ENCODE data around the gene MSI2.

The MSI2 gene

DNA sequence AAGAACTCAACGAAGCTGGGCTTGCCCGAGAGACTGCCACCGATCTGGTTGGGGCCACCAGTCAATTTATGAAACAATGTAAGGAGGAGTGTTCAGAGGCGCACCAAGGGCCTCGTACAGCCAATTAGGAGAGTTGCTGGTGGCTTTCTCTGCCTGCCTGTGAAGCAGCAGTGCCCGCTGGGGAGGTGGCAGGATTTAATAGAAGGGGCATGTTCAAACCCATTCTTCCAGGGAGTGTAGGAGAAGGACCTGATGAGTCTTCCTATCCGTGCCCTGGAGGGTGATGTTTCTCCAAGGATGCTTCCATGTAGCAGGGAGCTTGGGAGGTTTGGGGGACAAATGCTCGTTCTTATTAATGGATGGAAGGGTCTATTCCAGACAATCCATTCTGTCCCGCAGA is 310.4 kb downstream of the MSI2 start:
- no peak overlapping the region for H3K4me3 ChIP-seq (ENCODE audit: low read depth, low read length)
- no peak for DNase-seq (ENCODE audit: low read depth)
- no peak for TF ChIP-seq CTCF (IDR thresholded peaks at IDR 0.05; ENCODE audit: control insufficient read depth, extremely low read depth, insufficient read depth)

GRCh38 chr17:57567251-57567650 is 310.9 kb downstream of the MSI2 start:
- no peak for DNase-seq (ENCODE audit: low read depth)
- H3K4me3 ChIP-seq (ENCODE audit: low read depth, low read length), result no peak overlapping the region
- no peak for TF ChIP-seq CTCF (IDR thresholded peaks at IDR 0.05; ENCODE audit: control insufficient read depth, extremely low read depth, insufficient read depth)

- H3K4me3 ChIP-seq (ENCODE audit: low read depth, low read length), result no peak overlapping the region
- DNase-seq (ENCODE audit: low read depth), result no peak
- no peak for TF ChIP-seq CTCF (IDR thresholded peaks at IDR 0.05; ENCODE audit: control insufficient read depth, extremely low read depth, insufficient read depth)
Observed at GRCh38 chr17:57568340-57568739, 312.0 kb downstream of the MSI2 start.

DNA sequence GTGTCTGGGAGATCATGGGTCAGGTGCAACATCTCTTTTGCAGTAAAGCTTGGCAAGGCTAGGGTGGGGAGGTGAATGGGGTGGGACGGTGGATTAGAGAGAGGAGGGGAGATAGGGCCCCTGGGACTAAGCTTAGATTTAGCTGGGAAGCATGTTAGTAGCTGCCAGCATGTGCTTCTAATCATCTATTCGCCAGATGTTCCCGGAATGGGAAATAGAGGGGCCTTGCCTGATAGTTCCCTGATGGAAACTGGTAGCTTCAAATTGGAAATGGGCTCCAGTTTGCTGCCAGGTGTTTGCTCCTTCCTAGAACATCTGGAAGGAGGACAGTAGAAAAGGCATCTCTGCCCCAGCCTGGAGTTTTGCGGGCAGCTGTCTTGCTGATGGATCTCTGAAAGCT is 312.7 kb downstream of the MSI2 start:
- no peak for TF ChIP-seq CTCF (IDR thresholded peaks at IDR 0.05; ENCODE audit: control insufficient read depth, extremely low read depth, insufficient read depth)
- no peak for DNase-seq (ENCODE audit: low read depth)
- no peak overlapping the region for H3K4me3 ChIP-seq (ENCODE audit: low read depth, low read length)

- DNase-seq (ENCODE audit: low read depth), result no peak
- no peak for TF ChIP-seq CTCF (IDR thresholded peaks at IDR 0.05; ENCODE audit: control insufficient read depth, extremely low read depth, insufficient read depth)
- H3K4me3 ChIP-seq (ENCODE audit: low read depth, low read length), result no peak overlapping the region
Observed at GRCh38 chr17:57569853-57570252, 313.5 kb downstream of the MSI2 start.

- TF ChIP-seq CTCF (IDR thresholded peaks at IDR 0.05; ENCODE audit: control insufficient read depth, extremely low read depth, insufficient read depth), result no peak
- DNase-seq (ENCODE audit: low read depth), result no peak
- H3K4me3 ChIP-seq (ENCODE audit: low read depth, low read length), result no peak overlapping the region
Observed at GRCh38 chr17:57570724-57571344, 314.5 kb downstream of the MSI2 start.

DNA sequence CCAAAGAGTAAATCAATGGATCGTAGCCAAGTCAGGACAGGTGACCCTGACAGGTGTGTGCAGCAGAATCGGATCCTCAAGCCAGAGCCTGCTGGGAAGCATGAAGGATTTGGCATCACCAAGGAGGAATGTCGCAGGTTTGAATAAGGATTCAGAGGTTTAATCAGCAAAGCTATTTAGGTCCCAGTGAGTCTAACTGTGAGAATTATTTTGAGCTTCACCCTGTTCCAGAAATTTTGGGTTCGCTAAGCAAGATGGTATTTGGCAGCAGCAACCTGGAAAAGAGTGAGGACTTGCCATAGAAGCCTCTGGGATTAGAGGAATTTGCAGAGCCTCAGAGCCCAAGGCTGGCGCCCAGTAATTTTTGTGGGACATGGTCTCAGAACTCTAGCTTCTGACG is 315.7 kb downstream of the MSI2 start:
- H3K4me3 ChIP-seq (ENCODE audit: low read depth, low read length), result no peak overlapping the region
- DNase-seq (ENCODE audit: low read depth), result no peak
- no peak for TF ChIP-seq CTCF (IDR thresholded peaks at IDR 0.05; ENCODE audit: control insufficient read depth, extremely low read depth, insufficient read depth)

Measured in LNCaP clone FGC (cell line).